HG03175 (cell line): ENCODE data around the gene PCDHA1.
"Not testable (repeated sequence)": the region's sequence is repeated elsewhere in the genome, so short reads cannot be mapped to it uniquely, and the experiment has no call there.

ENCODE experiments used
- ATAC-seq: cut with Tn5 transposase; IDR thresholded peaks from one replicate; pipeline ENCODE4 v1.9.1; 2021; ENCODE audit warnings: mild to moderate bottlenecking, moderate library complexity; ENCODE audit not compliant: unreplicated experiment

The PCDHA1 gene

GRCh38 chr5:140785905-140786686 lies at the start of gene PCDHA1:
TSS of gene PCDHA1 (plus strand) at chr5:140786140.
- ATAC-seq, result no peak

- ATAC-seq, result no peak
Observed at GRCh38 chr5:140737486-140737885, 48.5 kb upstream of the PCDHA1 start.

GRCh38 chr5:140741967-140742366 lies 44.0 kb upstream of the PCDHA1 start:
- no peak for ATAC-seq

- ATAC-seq, result no peak
Observed at GRCh38 chr5:140753561-140753960, 32.4 kb upstream of the PCDHA1 start.

GRCh38 chr5:140764177-140764973 lies 21.6 kb upstream of the PCDHA1 start:
- ATAC-seq, result no peak

- no peak for ATAC-seq
Observed at GRCh38 chr5:140767444-140767843, 18.5 kb upstream of the PCDHA1 start.

GRCh38 chr5:140780512-140780911 lies 5.4 kb upstream of the PCDHA1 start:
- ATAC-seq, result no peak

- ATAC-seq, result not testable (repeated sequence)
Observed at GRCh38 chr5:140787422-140787821, 1.5 kb downstream of the PCDHA1 start.

GRCh38 chr5:140787849-140788504 lies 2.0 kb downstream of the PCDHA1 start:
- ATAC-seq, result not testable (repeated sequence)

- ATAC-seq, result no peak
Observed at GRCh38 chr5:140791089-140791488, 5.1 kb downstream of the PCDHA1 start.

- no peak for ATAC-seq
Observed at GRCh38 chr5:140794595-140795258, 8.8 kb downstream of the PCDHA1 start, which contains the start of gene PCDHA2. TSS of gene PCDHA2 (plus strand) at chr5:140794852.

GRCh38 chr5:140795259-140795641 lies 9.3 kb downstream of the PCDHA1 start:
- no peak for ATAC-seq

GRCh38 chr5:140796072-140796717 lies 10.3 kb downstream of the PCDHA1 start:
- not testable (repeated sequence) for ATAC-seq

- ATAC-seq, result no peak
Observed at GRCh38 chr5:140796718-140797095, 10.8 kb downstream of the PCDHA1 start.

GRCh38 chr5:140800816-140801493 lies 15.0 kb downstream of the PCDHA1 start, which contains the start of gene PCDHA3:
TSS of gene PCDHA3 (plus strand) at chr5:140801057.
- no peak for ATAC-seq

- no peak for ATAC-seq
Observed at GRCh38 chr5:140801494-140801841, 15.5 kb downstream of the PCDHA1 start.

GRCh38 chr5:140802381-140802780 lies 16.4 kb downstream of the PCDHA1 start:
- ATAC-seq, result not testable (repeated sequence)

GRCh38 chr5:140802781-140803271 lies 16.9 kb downstream of the PCDHA1 start:
- no peak for ATAC-seq

GRCh38 chr5:140806834-140807775 lies 21.2 kb downstream of the PCDHA1 start, which contains the start of gene PCDHA4:
TSS of gene PCDHA4 (plus strand) at chr5:140807068.
- ATAC-seq, result no peak
